ENCODE data around the gene BRD4.

BRD4 gene

DNA sequence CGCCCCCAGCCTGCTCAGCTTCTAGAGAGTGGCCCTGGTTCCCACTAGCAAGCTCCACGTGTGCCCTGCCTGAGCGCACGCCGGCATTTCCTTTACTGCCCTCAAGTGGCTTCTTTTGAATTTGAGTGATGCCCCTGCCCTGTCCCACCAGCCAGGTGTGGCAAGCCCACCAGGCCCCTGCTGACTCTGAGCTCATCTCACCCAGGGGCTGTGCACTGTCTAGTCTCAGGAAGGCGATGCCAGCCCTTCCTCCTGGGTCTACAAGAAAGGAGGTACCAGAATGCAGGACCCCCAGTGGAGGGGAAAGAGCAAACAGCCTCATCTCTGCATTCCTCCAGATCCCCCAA is 82.8 kb downstream of the BRD4 start:
- no peak overlapping the region; the same call in 1 of the 2 replicates for H3K4me3 ChIP-seq (ENCODE audit: control insufficient read depth, low read depth, low read length)
- TF ChIP-seq, protein P1, sequence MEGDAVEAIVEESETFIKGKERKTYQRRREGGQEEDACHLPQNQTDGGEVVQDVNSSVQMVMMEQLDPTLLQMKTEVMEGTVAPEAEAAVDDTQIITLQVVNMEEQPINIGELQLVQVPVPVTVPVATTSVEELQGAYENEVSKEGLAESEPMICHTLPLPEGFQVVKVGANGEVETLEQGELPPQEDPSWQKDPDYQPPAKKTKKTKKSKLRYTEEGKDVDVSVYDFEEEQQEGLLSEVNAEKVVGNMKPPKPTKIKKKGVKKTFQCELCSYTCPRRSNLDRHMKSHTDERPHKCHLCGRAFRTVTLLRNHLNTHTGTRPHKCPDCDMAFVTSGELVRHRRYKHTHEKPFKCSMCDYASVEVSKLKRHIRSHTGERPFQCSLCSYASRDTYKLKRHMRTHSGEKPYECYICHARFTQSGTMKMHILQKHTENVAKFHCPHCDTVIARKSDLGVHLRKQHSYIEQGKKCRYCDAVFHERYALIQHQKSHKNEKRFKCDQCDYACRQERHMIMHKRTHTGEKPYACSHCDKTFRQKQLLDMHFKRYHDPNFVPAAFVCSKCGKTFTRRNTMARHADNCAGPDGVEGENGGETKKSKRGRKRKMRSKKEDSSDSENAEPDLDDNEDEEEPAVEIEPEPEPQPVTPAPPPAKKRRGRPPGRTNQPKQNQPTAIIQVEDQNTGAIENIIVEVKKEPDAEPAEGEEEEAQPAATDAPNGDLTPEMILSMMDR (IDR thresholded peaks at IDR 0.05; ENCODE audit: control insufficient read depth, insufficient read depth, low read depth, low read length, missing control alignments) = no peak
- no peak for DNase-seq (ENCODE audit: low read depth)

DNA sequence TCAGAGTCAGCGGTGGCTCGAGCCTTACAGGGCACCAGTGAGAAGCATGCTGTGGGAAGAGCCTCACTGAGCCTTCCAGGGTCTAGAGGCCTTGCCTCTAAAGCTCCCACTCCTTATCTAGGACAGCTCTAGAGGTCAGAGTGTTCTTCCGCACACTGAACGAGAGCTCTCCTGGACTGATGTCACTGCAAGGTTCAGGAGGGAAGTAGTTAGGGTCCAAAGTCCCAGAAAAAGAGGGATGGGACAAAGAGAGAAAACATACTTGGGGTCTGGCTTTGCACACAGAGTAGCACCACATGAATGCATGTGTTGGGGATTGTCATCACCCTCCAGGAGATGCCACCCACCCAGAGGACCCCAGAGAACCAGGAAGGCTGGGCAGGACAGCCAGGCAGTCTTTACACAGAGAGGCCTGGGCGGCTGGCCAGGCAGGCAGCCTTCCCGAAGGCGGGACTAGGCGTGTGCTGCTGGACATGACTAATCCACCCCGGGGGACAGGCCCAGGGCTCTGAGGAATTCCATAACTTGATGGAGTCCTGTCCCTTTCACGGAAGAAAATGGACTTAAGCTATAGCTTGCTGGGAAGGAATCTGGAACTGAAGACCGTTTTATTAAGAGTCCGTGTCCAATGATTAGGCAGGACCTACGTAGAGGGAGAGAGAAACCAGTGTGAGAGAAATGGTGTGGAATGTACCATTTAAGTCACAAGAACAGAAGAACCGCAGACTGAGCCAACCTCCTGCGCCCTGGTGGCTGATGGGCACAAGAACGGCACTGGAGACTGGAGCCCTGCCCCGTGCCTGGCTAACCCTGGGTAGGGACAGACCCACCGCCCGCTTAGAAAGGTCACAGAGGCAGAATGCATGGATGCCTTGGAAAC is 83.5 kb downstream of the BRD4 start:
- DNase-seq (ENCODE audit: low read depth) = peak; percentile 81
- no peak overlapping the region; the same call in 1 of the 2 replicates for H3K4me3 ChIP-seq (ENCODE audit: control insufficient read depth, low read depth, low read length)
- TF ChIP-seq, protein P1 (IDR thresholded peaks at IDR 0.05; ENCODE audit: control insufficient read depth, insufficient read depth, low read depth, low read length, missing control alignments) = peak; percentile 10

DNA sequence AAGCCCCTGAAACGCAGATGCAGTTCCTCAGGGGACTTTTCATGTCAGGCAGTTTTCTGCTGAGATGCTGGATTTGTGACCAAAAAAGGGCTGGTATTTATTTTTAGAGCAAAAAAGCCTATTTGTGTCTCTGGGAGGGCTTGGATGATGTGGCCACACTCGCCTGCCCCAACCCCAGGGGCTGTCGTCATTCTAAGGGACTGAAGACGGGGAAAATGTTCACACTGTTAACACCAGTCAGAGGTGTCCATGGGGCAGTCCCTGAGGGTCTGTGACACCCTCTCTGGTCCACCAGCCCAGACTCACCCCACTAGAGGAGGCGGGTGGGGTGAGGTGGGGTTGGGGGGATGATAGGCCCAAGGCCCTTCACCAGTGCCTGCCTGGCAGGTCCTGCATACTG is 84.2 kb downstream of the BRD4 start:
- DNase-seq (ENCODE audit: low read depth) = no peak
- TF ChIP-seq, protein P1 (IDR thresholded peaks at IDR 0.05; ENCODE audit: control insufficient read depth, insufficient read depth, low read depth, low read length, missing control alignments) = no peak
- H3K4me3 ChIP-seq (ENCODE audit: control insufficient read depth, low read depth, low read length) = no peak overlapping the region

DNA sequence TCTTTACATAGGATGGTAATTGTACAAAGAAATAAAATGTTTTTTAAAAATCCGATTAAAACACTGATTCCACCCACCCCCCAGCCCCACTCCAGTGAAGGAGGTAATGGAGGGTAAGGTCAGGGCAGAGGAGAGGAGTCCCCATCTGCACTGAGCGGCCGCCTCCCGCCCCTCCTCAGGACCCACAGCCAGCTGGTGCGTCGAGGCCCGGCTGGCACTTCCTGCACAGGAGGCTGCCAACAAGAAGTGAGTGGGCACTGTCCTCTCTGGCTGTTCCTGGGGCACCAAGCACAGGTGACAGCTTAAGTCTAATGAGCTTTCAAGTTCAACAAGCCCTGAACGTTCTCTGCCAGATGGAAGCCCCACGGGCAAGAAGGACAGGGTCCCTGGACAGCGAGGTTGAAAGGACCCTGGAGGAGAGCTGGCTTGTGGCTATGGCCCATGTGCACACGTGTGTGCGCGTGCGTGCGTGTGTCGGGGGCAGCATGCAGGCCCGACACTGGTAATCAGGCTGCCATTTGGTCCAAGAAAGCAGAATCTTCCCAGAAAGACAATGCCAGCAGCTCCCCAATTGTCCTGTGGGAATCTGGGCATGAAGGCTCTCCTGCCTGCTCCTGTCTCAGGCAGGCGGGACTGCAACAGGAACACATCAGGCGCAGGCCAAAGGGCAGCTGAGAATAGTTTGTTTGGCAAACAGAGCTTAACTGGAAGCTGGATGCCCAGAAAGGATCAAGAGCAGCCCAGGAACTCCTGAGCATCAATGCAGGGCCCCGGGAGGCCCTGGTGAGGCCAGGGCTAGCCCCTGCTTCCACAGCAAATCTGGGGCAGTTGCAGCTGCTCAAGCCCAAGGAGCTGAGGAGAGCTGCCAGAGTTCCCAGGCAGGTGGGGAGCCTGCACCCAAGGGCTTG is 85.0 kb downstream of the BRD4 start:
- H3K4me3 ChIP-seq (ENCODE audit: control insufficient read depth, low read depth, low read length) = no peak overlapping the region
- TF ChIP-seq, protein P1 (IDR thresholded peaks at IDR 0.05; ENCODE audit: control insufficient read depth, insufficient read depth, low read depth, low read length, missing control alignments) = no peak
- DNase-seq (ENCODE audit: low read depth) = no peak

DNA sequence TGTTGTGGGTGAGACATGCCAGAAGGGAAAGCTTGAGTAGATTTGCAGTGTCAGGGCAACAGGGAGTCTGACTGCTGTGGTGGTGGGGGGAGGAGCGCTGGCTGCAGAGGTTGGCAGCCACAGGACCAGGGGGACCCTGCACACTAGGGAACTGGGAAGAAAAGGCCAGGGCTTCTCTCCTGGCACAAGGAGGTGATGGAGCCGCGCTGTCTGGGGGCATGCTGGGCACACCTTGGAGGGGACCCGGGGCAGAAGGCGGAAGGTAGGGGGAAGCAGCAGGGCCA is 86.2 kb downstream of the BRD4 start:
- DNase-seq (ENCODE audit: low read depth) = no peak
- TF ChIP-seq, protein P1 (IDR thresholded peaks at IDR 0.05; ENCODE audit: control insufficient read depth, insufficient read depth, low read depth, low read length, missing control alignments) = no peak

DNA sequence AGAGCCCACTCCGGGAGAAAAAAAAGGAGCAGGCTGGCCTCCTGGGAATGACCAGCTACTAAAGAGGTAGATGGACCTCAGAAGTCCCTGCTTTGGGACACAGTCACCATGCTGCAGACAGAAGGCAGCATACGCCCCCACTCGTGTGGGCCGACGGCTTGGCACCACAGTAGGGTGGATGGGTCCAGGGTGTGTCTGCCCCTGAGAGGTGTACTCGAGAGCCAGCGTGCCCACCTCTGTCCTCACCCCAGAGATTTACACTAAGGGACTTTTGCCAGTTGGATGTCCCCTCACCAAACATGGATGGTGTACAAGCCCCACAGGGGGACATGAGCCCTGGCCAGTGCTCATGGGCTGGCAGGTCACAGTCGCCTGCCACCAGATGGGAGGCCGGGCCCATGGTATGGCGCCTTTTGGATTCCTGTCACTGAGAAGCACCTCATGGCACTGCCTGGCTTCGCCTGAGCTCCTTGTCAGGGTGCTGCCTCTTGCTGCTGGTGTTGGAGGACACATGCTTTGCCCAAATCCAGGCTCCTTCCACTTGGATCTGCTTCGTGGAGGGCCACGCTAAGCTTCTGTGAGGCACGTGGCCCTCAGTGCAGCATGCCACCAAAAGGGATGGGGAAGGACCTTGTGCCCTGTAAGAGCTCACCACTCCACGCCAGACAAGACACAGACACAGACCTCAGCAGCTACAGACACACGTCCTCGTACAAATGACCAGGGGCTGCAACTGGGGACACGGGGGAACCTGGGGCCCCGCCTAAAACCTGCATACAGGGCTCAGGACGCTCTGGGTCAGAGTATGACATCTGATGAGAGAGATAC is 86.8 kb downstream of the BRD4 start:
- no peak overlapping the region for H3K4me3 ChIP-seq (ENCODE audit: control insufficient read depth, low read depth, low read length)
- no peak for DNase-seq (ENCODE audit: low read depth)
- TF ChIP-seq, protein P1 (IDR thresholded peaks at IDR 0.05; ENCODE audit: control insufficient read depth, insufficient read depth, low read depth, low read length, missing control alignments) = no peak

More for the DNA sequence above, 86.2 kb downstream of the BRD4 start:
- H3K4me3 ChIP-seq (ENCODE audit: control insufficient read depth, low read depth, low read length) = no peak overlapping the region

Measured in AG09309 (cell line).